Measurements from ENCODE around the gene COL9A3. TPM values are rescaled to one million over a fixed set of nuclear protein-coding genes. Genes with fewer than 3 reads are reported as not detected.

COL9A3 gene
- total RNA-seq, result not detected

DNA sequence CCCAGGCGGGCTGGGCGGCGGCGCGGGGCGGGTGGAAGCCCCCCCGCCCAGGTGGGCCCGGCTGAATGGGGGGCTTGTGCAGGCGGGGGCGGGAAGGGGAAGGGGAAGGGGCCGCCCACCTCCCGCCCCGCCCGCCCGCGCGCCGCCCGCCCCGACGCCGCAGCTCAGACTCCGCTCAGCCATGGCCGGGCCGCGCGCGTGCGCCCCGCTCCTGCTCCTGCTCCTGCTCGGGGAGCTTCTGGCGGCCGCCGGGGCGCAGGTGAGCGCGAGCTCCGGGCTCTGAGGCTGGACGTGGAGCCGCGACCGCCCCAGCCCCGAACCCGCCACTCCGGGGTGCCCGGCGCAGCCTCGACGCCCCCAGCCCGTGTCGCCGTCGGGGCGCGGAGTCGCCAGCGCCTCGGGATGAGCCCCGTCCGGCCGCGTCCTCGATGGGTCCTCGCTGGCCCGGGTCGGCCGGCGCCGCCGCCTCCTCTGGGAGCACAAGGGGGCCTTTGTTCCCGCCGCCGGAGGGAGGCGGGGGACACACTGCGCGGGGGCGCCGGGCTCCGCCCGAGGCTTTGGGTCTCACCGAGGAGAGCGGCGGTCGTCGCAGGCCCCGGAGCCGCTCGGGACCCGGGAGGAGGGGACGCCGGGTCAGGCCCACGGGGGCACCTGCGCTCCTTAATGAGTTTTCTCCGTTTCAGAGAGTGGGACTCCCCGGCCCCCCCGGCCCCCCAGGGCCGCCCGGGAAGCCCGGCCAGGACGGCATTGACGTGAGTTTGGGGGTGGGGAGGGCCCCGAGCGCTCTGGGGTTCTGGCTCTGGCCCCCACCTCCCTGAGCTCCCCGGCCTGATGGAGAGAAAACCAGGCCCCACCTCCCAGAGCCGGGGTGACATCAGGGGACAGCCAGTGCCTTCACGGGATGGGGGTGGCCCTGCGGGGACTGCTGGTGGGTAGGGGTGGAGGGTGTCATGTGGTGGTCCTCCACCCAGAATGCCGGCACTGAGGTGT is at the start of gene COL9A3:
Gene COL9A3 (plus strand): TSS at position 167 of the 990 bp plus-strand sequence. CDS start 15 bp downstream, at position 182.
- ChIA-PET CTCF (interaction anchor here (0.7 to 1.1 kb wide), 2 partner anchors 9 kb away, joined by 4 to 5 read pairs; no protein-coding TSS in a partner anchor), POLR2A (interaction anchor here (0.6 kb wide), 1 partner anchor 9 kb away, joined by 9 read pairs; no protein-coding TSS in a partner anchor)

DNA sequence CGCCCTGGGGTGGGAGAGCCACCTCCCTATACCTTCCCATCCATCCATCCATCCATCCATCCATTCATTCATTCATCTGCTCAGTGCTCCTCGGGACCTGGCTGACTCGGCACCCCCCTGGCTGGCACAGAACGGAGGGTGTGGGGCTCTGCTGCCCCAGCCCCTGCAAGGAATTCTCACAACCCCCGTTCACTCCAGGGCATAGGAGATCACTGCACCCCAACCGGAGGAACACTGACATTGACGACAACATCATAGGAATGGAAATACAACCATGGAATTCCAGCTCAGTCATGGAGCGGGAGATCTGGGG is 48.7 kb upstream of the COL9A3 start:
- CTCF ChIA-PET, result interaction anchor here (1.3 kb wide), 1 partner anchor 24 kb away, joined by 3 read pairs; no protein-coding TSS in a partner anchor
- POLR2A ChIA-PET, result no interaction called here

DNA sequence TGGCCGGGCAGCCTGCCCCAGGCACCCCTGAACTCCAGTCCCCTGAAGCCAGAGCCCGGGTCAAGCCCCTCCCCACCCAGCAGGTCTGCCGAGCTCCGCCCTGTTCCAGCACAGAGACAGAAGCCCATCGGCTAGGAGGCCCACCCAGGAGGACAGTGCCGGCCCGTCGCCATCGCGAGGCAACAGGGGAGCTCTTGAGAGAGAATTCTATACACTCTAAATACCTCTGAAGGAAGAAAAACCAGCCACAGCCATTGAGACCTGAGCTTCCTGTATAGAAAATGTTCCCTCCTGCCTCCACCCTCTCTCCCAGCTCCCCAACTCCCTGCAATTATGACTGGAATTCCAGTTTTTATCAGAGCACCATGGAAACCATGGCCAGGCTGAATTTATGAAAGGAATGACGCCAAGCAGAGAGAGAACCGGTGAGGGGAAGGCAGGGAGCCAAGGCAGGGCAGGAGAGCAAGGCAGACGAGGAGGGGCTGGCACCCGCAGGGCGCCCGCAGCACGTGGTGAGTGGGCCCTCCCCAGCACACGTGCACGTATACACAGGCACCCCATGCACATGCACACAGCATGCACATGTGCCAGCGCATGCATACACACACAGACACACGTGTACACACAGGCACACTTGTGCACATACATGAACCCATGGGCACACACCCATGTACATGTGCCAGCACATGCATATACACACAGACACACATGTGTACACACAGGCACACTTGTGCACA is 48.1 kb upstream of the COL9A3 start:
- ChIA-PET CTCF (interaction anchor here (1.3 kb wide), 1 partner anchor 23 kb away, joined by 3 read pairs; no protein-coding TSS in a partner anchor), POLR2A (no interaction called here)

DNA sequence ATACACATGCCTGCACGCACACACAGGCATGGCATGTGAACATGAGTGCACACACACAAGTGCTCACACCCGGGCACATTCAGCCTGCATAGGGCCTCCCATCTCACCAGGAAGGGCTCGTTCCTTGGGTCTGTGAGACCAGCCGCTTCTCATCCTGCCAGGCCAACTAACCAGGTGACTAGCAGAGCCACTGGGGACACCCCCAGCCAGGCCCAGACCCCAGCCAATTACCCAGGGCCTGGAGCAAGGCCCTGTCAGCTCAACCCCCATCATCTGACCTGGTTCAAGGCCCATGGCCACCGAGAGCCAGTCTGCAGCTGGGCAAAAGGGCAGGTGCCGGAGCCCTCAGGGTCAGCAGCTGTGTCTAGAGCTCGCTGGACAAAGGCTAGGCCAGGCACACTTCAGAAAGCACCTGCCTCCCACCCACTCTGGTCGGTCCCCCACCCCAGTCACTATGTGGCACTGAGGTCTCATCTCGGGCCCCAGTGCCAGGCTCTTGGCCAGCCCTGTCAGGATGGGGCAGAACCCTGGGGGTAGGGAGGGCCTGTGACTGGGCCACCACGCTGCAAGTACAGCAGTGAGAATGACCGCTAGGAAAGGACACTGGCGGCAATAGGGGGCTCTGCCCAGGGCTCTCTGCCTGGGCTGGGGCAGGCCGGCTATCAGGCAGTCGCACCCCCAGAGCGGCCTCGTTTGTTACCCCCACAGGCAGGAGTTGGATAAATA is 47.3 kb upstream of the COL9A3 start:
- ChIA-PET POLR2A (no interaction called here), CTCF (no interaction called here)

DNA sequence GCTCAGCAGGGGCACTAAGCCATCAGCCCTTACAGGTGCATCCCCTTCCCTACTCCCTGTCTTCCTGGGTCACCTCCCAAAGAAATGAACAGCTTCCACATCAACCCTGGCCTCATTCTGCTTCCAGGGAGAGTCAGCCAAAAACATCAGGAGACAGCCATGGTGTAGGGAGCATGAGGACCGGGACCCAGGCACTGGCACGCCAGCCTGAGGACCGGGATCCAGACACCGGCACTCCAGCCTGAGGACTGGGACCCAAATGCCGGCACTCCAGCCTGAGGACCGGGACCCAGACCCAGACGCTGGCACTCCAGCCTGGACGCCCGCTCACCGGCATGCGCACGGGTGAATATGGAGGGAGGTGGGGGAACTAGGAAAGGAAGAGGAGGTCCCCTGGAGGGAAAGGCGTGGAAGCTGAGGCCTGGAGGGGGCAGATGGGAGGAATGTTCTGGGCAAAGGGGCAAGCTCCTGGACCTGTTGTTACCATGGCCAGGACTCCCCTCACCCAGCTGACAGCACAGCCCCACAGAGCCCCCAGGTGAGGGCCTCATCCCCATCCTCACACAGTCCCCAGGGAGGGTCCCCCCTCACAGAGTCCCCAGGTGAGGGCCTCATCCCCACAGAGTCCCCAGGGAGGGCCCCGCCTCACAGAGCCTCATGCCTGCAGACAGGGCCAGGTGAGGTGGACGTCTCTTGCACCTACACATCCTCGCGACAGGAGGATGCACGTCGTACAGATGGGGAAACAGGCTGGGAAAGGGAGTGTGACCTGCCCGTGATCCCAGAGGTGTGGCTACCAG is 46.5 kb upstream of the COL9A3 start:
- ChIA-PET CTCF (no interaction called here), POLR2A (no interaction called here)

DNA sequence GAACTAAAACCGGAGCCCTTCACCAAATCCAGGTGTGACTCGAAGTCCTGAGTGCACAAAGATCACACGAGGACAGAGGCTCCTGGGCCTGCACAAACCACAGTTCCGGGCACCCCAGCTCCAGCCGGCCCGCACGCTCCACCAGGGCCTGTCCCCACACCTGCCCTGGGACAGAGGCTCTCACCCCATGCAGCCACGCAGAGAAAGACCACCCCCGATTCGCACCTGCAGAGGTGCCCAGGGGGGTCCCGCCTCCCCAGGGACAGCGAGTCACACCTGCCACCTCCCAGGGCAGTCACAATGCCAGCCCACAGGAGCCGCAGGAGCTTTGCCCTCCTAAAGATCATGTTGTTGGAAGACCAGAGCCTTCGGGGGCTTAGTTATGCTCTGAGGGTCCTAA is 45.9 kb upstream of the COL9A3 start:
- CTCF ChIA-PET, result no interaction called here
- POLR2A ChIA-PET, result no interaction called here

DNA sequence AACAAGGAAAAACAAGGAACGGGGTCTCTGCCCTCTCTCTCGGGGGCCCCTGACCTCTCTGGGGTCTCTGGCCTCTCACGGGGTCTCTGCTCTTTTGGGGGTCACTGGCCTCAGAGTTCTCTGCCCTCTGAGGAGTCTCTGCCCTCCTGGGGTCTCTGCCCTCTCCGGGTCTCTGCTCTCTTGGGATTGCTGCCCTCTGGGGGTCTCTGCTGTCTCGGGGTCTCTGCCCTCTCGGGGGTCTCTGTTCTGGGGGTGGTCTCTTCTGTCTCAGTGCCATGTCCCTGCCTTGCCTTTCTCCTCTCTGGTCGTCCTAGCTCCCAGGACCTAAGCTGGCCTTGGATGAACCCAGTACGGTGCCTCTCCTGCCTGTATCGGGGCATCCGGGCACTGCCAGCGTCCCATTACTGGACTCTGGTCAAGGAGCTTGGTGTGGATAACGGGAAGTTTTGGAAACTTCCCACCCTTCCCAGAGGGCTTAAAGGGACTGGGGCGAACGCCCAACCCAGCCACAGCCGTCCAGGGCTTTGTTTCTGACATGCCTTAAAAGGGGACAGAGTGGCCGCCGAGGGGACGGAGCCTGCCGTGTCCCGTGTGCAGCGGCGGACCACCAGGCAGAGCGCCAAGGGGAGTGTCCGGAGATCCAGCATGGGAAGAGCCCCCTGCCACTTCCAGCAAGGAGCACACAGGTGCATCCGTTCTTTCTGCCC is 45.3 kb upstream of the COL9A3 start:
- POLR2A ChIA-PET, result no interaction called here

DNA sequence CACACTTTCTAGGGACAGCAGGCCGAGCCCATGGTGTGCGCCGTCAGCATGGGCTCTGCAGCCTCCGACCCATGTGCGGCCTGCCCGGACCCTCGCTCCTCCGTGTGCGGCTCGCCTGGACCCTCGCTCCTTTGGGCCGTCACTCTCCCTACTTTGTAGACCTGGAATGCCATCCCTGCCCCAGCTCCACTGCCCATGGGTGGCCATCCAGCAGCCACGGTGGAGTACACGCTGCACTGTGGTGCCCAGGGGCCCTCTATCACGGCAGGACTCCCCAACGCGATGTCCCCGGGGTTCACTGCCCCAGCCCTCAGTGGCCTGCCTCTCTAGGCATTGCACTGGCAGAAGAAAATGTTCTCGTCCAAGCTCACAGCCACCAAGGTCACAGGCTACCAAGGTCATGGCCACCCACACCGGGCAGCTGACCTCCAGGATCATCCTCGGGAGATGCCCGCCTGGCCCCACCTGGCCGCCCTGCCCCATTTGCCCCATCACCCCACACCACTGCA is 44.7 kb upstream of the COL9A3 start:
- POLR2A ChIA-PET, result no interaction called here
- CTCF ChIA-PET, result interaction anchor here (1.0 kb wide), 1 partner anchor 31 kb away, joined by 3 read pairs; no protein-coding TSS in a partner anchor

More for the DNA sequence above, 45.3 kb upstream of the COL9A3 start:
- CTCF ChIA-PET, result no interaction called here

DNA sequence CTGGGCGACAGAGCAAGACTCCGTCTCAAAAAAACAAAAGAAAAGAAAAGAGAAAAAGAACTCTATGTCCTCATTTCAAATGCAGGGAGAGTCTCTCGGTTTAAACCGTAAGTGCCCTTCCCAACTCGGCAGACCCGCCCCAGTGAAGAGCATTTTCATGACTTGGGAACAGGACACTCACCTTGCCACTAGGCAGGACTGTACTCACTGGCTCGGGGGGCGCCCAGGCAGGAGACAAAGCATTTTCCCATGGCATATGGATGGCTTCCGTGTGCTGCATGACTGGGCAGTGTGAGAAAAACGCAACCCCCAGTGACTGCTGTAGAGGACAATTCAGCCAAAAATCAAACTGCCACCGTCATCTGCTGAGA is 44.2 kb upstream of the COL9A3 start:
- ChIA-PET CTCF (interaction anchor here (1.0 kb wide), 1 partner anchor 32 kb away, joined by 3 read pairs; no protein-coding TSS in a partner anchor), POLR2A (no interaction called here)

DNA sequence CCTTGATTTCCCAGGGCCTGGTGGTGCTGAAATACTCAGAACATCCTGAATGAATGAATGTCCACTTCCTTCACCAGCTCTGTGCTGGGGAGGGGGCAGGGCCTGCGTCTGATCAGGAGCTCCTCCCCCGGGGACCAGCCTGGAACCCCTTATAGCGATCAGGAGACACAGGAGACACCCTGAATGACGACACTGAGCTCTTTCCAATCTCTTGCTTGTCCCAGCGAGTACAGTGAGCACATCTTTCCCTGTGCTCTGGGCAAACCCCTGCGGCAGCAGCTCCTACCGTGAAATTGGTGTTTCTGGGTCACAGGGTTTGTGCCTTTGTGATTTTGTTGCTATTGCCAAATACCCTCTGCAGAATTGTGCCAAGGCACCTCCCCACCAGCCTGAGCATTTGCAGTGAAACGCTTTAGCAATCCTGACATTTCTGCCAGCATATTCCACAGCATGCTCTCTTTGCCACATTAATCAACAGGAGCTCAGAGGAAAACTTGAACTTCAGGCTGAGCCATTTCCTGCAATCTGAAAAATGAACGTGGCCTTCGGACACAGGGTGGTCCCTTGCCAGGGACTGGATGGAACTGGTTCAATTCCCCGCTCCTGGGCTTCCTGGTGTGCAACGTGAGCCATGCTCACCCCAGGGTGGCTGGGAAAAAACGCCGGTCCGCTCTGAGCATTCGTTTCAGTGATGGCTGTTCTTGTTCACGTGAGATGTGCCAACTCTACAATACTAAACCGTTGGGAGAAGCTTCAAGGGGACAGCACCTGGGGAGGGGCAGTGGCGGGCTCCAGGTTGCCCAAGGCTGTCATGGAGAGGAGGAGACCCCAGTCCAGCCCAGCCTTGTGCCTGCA is 43.6 kb upstream of the COL9A3 start:
- CTCF ChIA-PET, result interaction anchor here (0.7 to 1.0 kb wide), 2 partner anchors 32 kb away, joined by 3 read pairs; no protein-coding TSS in a partner anchor
- POLR2A ChIA-PET, result no interaction called here

DNA sequence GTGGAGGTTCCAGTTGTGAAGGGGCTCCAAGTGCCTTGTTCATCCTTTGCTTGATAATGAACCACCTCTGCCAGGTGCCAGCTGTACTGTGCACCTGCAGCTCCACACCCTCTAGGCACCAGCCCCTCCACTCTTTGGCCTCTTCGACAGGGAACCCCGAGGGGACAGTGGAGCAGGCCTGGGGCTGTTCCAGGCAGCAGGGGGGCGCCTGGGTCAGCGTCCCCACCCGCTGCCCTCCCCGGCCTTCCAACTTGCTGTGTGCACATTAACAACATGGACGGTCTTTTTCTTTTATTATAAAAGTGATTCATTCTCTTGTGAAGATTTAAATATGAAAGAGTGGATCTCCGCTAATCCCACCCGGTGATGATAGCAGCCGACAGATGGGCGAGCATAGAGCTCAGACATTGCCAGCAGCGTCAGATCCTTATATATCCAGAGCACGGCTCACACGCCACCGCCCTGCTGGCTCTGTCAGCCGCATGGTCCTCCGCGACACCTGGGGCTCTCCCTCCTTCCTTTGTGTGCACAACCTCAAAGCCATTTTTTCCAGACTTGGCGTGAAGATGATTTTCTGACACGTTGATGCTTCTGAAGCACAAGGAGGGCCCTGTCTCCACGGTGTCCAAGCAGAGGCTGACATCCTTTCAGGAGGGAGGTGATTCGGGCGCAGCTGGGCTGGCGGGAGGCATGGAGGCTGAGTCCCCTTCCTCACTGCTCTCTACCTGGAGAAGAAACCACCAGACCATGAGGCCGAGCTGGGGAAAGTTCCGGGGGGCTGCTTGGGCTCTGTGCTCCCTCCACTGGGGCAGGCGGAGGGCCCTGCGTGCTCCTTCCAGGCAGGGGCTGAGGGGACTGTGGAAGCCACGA is 42.8 kb upstream of the COL9A3 start:
- POLR2A ChIA-PET, result no interaction called here
- CTCF ChIA-PET, result interaction anchor here (0.7 kb wide), 1 partner anchor 31 kb away, joined by 3 read pairs; no protein-coding TSS in a partner anchor

DNA sequence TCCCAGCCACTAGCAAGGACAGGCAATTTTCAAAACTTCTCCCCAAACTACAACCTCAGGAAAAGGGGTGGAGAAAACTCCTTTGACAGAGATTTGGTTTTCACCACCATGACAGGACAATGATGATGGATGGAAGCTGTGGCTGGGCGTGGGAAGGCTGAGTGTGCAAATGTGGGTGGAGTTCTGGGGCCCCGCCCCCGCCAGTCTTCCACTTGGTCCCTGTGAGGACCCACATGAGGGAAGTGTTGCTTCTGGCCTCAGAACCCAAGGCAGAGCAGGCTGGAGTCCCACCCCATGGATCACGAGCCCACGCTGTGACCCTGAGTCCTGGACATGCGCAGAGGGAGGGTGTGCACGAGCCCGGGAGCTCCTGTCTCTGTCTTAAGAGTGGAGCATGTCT is 42.1 kb upstream of the COL9A3 start:
- CTCF ChIA-PET, result no interaction called here
- POLR2A ChIA-PET, result no interaction called here

DNA sequence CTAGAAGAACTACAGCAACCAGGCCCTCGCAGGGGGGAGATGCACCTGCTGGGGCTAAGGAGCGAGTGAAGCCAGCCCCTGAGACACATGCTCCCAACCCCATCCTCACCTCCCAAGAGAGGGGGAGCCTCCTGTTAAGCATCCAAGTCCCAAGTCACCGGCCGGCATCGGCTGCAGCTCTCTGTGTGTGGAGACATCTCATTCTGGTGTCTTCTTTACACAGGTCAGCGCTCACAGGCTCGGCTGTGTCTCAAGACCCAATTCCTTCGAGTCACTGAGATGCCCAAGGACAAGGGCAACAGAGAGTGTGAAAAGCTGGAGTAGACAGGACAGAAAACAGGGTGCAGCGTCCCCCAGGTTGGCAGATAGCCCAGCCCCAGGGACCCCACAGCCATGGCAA is 41.6 kb upstream of the COL9A3 start:
- ChIA-PET POLR2A (no interaction called here), CTCF (no interaction called here)

DNA sequence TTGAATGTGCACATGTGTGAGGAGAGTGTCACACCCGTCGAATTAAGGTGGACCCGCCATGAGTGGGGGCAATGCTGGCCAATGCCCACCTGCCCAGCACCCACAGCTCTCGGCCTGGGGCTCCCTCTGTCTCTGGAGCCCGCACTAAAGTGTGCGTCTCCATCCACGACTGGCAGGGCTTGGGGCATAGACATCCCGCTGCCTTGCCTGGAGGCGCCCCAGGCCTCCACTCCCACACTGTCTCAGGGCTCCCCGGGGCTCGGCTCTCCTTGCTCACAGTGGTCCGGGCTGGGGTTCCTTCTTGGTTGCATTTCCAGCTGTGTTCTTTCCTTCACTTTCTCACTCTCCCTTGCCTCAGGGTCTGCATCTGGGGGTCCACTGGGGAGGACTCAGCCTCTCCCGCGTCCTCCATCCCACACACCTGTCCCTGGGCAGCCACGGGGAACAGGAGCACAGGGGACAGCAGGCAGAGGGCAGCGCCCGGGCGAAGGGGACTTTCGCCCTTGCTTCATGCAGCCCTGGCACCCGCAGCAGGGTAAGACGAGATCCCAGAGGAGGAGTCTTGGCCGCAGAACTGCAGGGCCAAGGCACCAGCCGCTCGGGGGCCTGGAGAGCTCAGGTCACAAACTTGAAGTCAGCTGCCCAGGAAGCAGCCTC is 40.7 kb upstream of the COL9A3 start:
- POLR2A ChIA-PET, result no interaction called here
- CTCF ChIA-PET, result interaction anchor here (0.9 kb wide), 1 partner anchor 15 kb away, joined by 3 read pairs; no protein-coding TSS in a partner anchor

DNA sequence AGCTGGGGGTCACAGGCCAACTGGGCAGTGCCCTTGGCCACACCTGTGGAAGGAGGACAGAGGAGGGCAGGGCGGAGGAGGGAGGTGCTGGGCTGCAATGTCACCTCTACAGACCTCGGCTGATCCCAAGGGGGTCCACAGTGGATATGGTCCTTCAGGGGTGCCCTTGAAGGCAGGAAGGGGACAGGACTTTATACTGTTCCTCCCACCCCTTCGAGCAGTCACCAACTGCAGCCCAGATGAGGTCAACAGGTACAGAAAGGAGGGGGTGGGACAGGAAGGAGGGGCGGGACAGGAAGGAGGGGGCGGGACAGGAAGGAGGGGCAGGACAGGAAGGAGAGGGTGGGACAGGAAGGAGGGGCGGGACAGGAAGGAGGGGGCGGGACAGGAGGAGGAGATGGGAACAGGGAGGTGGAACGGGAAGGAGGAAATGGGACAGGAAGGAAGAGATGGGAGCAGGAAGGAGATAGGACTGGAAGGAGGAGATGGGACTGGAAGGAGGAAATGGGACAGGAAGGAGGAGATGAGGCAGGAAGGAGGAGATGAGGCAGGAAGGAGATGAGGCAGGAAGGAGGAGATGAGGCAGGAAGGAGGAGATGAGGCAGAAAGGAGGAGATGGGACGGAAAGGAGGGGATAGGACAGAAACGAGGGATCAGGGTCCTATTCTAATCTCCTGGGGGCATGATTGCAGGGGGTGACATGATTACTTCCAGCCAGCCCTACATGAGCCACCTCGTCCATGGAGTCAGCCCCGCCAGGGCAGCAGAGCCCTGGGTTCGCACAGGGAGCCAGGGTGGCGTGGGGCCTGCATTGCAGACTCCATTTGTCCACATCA is 39.9 kb upstream of the COL9A3 start:
- CTCF ChIA-PET, result interaction anchor here (0.9 kb wide), 1 partner anchor 14 kb away, joined by 3 read pairs; no protein-coding TSS in a partner anchor
- POLR2A ChIA-PET, result no interaction called here

Data from activated CD8-positive, alpha-beta memory T cell treated with anti-CD3 and anti-CD28 coated beads for 36 hours (primary cell).